ENCODE data around the gene DDR2.

- TF ChIP-seq POLR2A (IDR thresholded peaks at IDR 0.05) (no peak), CTCF (IDR thresholded peaks at IDR 0.05) (no peak), POLR2AphosphoS5 (IDR thresholded peaks at IDR 0.05) (no peak)
Measured at GRCh38 chr1:162632698-162633080, 425 bp downstream of the DDR2 start.
